Skin epidermis (tissue), 12 donors: Measurements from ENCODE around the gene MRPS18A.
"Not testable (repeated sequence)": the region's sequence is repeated elsewhere in the genome, so short reads cannot be mapped to it uniquely, and the experiment has no call there.

ENCODE experiments used
- H3K27ac ChIP-seq, 21 experiments: fragments of 200-600 bp; sonication (generic) in 11 of 21; one replicate each; pipeline ENCODE4 v1.5.0; 2020; ENCODE audit warnings: mild to moderate bottlenecking in 3 of 21, inconsistent platforms in 2 of 21, moderate library complexity in 2 of 21
- H3K4me3 ChIP-seq, 7 experiments: fragments of 200-600 bp; sonication (generic) in 2 of 7; one replicate each; pipeline ENCODE4 v1.5.0; 2020; ENCODE audit warnings: inconsistent platforms in 2 of 7, mild to moderate bottlenecking in 2 of 7, moderate library complexity in 1 of 7

Gene MRPS18A

DNA sequence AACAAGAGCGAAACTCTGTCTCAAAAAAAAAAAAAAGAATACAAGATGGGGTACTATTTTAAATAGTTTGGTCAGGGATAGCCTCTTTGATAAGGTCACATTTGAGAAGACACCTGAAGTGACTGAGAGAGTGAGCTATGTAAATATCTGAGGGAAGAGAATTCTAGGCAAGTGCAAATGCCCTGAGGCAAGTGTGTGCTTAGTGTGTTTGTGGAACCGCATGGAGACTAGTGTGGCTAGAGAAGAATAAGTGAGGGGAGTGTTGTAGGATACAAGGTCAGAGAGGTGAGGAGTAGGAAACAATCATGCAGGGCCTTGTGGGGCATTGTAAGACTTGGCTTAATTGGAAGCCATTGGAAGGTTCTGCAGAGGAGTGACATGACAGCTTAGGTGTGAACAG lies 39.3 kb downstream of the MRPS18A start:
- Histone ChIP-seq H3K4me3 (no peak overlapping the region), H3K27ac (no peak overlapping the region)

DNA sequence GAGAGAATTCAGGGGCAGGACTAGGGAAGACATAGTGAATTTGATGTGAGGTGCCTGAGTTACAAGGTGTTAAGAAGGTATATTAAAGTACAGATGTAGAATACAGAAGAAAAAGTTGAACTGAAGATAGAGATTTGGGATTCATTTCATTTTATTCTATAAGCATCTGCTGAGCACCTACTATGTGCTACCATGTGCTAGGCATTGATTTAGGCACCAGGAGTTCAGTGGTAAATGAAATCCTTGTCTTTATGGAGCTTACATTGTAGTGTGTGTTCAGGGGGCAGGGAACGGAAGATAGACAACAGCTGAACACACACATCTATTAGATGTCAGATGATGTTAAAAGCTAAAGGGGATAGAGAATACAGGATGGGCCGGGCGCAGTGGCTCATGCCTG lies 40.0 kb downstream of the MRPS18A start:
- Histone ChIP-seq H3K27ac (no peak overlapping the region), H3K4me3 (no peak overlapping the region)

- peak overlapping the region; percentile 10 to 38 (median 28) for H3K4me3 ChIP-seq
- H3K27ac ChIP-seq = peak overlapping the region in 2 of 21 experiments; percentile 16 to 18
Measured at GRCh38 chr6:43645613-43645964, 42.0 kb downstream of the MRPS18A start.

DNA sequence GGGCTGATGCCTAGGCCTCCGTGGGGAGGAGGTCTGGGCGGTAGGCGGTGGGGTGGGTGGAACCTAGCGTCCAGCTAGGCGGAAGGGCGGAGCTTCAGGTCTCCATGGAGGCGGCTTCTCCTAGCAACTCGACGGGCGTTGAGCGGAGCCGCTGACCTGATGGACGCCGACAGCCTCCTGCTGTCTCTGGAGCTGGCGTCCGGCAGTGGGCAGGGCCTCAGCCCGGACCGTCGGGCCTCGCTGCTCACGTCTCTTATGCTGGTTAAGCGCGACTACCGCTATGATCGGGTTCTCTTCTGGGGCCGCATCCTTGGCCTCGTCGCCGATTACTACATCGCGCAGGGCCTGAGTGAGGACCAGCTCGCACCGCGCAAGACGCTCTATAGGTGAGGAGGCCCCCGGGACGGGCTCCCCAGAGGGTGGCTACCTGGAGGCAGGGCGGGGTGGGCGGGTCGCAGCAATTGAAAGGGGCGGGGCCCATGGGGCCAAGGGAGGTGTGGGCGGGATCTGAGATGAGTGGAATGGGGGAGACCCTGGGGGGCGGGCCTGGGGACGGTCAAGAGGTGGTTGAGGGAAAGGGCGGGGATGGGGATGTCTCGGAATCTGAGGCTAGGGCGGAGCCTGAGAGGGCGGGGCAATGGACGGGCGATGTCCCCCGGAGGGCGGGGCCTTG lies 42.5 kb downstream of the MRPS18A start, which contains the start of gene RSPH9:
Gene RSPH9, plus strand, starts transcription at position 97 of the 673 bp plus-strand sequence. Its CDS starts 63 bp downstream, at position 160.
- peak within 1 kb of the TSS; percentile 10 to 38 (median 28) for H3K4me3 ChIP-seq
- H3K27ac ChIP-seq = peak within 1 kb of the TSS in 2 of 21 experiments; percentile 16 to 18

GRCh38 chr6:43639984-43640800 lies 47.4 kb downstream of the MRPS18A start:
- Histone ChIP-seq H3K4me3 (no peak overlapping the region), H3K27ac (peak overlapping the region in 1 of 21 experiments; percentile 51)

GRCh38 chr6:43636308-43636659 lies 51.3 kb downstream of the MRPS18A start:
- peak overlapping the region; percentile 56 to 93 (median 64) for H3K4me3 ChIP-seq
- H3K27ac ChIP-seq = peak overlapping the region in 19 of 21 experiments; percentile 75 to 93 (median 86)

GRCh38 chr6:43635387-43636307 lies 51.9 kb downstream of the MRPS18A start, which contains the start of gene MAD2L1BP:
TSS of gene MAD2L1BP (plus strand) at chr6:43635840. CDS start at chr6:43635876, 36 bp downstream.
- Histone ChIP-seq H3K27ac (peak within 1 kb of the TSS in 20 of 21 experiments; percentile 46 to 93 (median 86)), H3K4me3 (peak within 1 kb of the TSS; percentile 56 to 93 (median 64))

GRCh38 chr6:43634702-43635303 lies 52.8 kb downstream of the MRPS18A start:
- H3K27ac ChIP-seq = peak overlapping the region in 13 of 21 experiments; percentile 46 to 93 (median 88)
- H3K4me3 ChIP-seq = peak overlapping the region in 1 of 7 experiments; percentile 93

DNA sequence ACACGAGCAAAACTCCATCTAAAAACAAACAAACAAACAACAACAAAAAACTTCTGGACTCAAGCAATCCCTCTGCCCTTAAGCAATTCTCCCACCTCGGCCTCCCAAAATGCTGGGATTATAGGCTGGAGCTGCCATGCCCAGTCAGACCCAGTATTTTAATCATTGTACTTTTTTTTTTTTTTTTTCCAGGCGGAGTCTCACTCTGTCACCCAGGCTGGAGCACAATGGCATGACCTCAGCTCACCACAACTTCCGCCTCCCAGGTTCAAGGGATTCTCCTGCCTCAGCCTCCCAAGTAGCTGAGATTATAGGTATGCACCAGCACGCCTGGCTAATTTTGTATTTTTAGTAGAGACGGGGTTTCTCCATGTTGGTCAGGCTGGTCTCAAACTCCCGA lies 54.6 kb downstream of the MRPS18A start:
- H3K27ac ChIP-seq, H3K4me3 ChIP-seq: not testable (repeated sequence)

- H3K4me3 ChIP-seq = no peak overlapping the region
- peak overlapping the region in 2 of 21 experiments; percentile 98 to 99 for H3K27ac ChIP-seq
Measured at GRCh38 chr6:43630980-43631619, 56.5 kb downstream of the MRPS18A start.

- peak overlapping the region; percentile 76 to 98 (median 92) for H3K4me3 ChIP-seq
- peak overlapping the region; percentile 40 to 99 (median 97) for H3K27ac ChIP-seq
Measured at GRCh38 chr6:43629505-43630300, 57.9 kb downstream of the MRPS18A start.

DNA sequence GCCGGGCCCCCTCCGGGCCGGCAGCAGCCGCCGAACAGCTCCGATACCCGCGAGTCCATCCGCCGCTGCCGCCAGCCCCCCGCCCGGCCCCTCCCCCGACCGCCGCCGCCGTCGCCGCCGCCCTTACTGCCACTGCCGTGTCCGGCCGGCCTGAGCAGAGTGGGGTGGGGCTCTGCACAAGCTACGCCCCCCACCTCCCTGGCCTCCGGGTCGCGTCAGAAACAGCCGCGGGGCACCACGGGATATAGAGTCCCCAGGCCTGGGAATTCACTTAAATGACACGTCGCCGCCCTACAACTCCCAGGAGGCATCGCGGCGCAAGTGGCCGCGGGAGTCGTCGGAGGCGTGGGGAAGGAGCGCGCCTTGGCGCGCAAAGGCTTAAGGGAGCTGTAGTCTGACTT lies 58.5 kb downstream of the MRPS18A start, which contains the start of gene GTPBP2:
Gene GTPBP2, minus strand, starts transcription at position 161 of the 401 bp plus-strand sequence. Its CDS starts 102 bp downstream, at position 59.
- Histone ChIP-seq H3K4me3 (peak within 1 kb of the TSS; percentile 76 to 98 (median 92)), H3K27ac (peak within 1 kb of the TSS; percentile 77 to 99 (median 97))

DNA sequence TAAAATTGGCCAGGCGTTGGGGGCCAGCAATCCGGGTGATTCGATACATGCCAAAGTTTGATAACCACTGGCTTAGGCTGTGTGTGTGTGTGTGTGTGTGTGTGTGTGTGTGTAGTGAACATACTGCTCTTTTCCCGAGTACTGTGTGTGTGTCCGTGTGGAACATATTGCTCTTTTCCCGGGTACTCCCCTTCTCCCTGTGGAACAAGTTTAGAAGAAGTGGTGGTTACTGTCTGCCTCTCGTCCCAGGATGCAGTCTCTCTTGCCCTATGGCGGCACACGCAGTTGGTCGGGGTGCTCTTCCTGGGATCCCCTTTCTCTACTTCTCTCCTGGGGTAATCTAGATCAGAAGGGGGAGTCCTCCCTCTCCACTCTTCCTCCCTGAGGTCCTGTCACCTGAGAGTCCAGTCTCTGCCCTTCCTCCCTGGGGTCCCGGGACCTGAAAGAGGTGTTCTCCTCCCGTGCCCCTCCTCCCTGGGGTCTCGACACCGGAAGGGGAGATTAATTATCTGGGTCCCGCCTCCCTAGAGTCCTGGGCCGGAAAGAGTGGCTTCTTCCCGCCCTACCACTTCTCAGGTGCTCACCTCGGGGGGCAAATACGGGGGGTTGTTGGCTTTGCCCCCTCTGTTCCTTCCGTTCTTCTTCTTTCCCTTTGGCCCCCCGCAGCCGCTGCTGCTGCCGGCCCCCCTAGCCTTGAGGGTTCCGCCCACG lies 59.0 kb downstream of the MRPS18A start:
- Histone ChIP-seq H3K27ac (peak overlapping the region; percentile 77 to 99 (median 97)), H3K4me3 (peak overlapping the region; percentile 76 to 98 (median 92))

DNA sequence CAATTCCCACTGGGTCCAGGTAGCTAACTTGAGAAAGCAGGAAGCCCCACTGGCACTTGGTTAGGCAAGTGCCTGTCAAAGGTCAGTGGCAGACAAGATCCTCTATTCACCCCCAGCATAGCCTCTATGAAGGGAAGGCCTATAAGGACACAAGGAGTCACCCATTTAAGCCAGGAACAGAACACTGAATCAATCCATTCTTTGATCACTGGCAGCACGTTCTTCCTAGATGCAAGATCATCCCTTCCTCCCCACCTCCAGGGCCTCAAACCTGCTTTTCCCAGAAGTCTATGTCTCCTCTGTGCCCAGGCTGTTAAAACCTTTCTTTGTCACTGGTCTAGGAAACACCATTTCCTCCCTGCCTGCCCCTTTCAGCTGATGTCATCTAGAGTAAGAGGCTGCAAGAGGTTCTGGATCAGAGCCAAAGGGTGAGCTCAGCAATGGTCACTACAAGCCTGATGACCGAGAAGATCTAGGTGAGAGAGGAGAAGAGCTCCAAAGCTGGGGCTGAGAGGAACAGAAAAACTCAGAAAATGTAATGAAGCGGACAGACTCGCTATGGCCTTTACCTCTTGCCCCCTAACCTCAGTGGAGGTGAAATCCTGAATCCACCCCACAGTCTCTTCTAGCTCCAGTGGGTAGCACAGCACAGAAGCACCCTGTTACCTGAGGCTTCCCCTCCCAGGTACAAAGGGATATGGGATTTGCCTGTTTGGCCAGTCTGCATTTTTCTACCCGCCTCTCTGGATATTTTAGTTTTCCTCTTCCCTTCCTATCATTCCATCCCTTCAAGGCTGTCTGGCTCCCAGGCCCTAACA lies 60.4 kb downstream of the MRPS18A start:
- Histone ChIP-seq H3K27ac (peak overlapping the region in 12 of 21 experiments; percentile 8 to 99 (median 60)), H3K4me3 (no peak overlapping the region)

DNA sequence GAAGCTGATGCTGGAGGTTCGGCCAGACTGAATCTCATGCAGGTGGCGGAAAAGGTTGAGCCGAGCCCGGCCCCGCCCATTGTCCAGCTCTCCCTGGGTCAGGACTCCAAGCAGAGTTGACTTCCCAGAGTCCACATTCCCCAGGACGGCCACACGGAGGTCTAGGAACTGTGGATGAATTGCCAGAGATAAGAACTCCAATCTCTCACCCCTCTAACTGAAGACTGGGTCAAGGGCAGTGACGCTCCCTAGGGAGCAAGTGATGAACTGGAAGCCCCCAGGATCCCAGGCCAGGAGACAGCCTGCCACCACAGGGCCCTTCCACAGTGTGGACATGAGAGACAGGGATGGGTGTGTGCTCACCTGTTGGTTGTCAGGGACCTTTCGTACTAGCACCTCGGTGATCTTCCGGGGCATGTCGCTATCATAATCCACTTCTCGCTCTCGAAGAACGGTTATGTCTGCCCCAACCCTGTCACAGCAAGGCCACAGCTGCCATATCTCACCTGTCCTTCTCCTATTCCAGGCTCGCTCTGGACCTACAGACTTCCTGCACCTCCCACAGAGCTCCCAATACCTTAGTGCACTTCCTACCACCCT lies 62.1 kb downstream of the MRPS18A start:
- Histone ChIP-seq H3K27ac (no peak overlapping the region), H3K4me3 (no peak overlapping the region)

DNA sequence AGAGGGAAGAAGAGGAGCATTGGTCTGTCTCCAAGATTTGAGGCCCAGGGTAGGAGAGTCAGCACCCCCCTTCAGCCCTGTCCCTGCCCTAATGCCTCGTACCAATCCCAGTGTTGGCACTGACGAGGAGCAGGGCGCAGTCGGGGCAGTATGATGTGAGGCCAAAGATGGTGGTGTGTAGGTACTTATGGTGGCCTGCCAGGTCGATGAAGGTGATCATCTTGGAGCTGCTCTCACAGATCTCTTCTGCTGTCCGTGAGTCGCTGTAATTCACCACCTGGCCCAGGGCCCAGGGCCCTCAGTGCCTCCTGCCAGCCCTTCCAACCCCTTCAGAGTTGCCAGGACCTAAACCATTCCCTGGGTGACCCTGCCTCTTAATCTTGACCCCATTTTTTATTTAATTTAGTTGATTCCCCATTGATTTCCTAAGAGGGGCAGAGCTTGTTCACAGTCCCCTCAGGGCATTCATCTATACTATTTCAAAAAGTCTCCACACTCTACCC lies 62.8 kb downstream of the MRPS18A start:
- Histone ChIP-seq H3K4me3 (no peak overlapping the region), H3K27ac (no peak overlapping the region)
